GM23248 (cell line): ENCODE results near the gene SIX6. TPM values are rescaled to one million over a fixed set of nuclear protein-coding genes. Genes with fewer than 3 reads are reported as not detected.

Source experiments
- DNase-seq: peaks from one replicate; pipeline ENCODE4 v3.0.0-alpha.2; 2015
- H2AFZ ChIP-seq: fragments of 200-600 bp; sonication (generic); 2 replicates; pipeline ENCODE4 v1.6.1; 2016; ENCODE audit warnings: antibody characterized with exemption
- H3F3A ChIP-seq: fragments of 200-600 bp; sonication (generic); 2 replicates; pipeline ENCODE4 v1.6.1; 2016; ENCODE audit warnings: mild to moderate bottlenecking, antibody characterized with exemption, mixed run types; ENCODE audit not compliant: insufficient read depth
- H3K27ac ChIP-seq: fragments of 200-600 bp; sonication (generic); 2 replicates; pipeline ENCODE4 v1.5.1; 2016; ENCODE audit warnings: mild to moderate bottlenecking
- H3K27me3 ChIP-seq: fragments of 200-600 bp; sonication (generic); replicated peaks from 2 replicates; pipeline ENCODE4 v1.6.1; 2016; ENCODE audit warnings: mild to moderate bottlenecking; ENCODE audit not compliant: insufficient read depth
- H3K36me3 ChIP-seq: fragments of 200-600 bp; sonication (generic); 2 replicates; pipeline ENCODE4 v1.6.1; 2016; ENCODE audit warnings: low read depth, mild to moderate bottlenecking
- H3K4me1 ChIP-seq: fragments of 200-600 bp; sonication (generic); 2 replicates; pipeline ENCODE4 v1.6.1; 2016; ENCODE audit warnings: mild to moderate bottlenecking; ENCODE audit not compliant: insufficient read depth
- H3K4me2 ChIP-seq: fragments of 200-600 bp; sonication (generic); one replicate; pipeline ENCODE4 v1.6.1; 2016; ENCODE audit warnings: mild to moderate bottlenecking; ENCODE audit not compliant: unreplicated experiment
- H3K4me3 ChIP-seq: fragments of 200-600 bp; sonication (generic); 2 replicates; pipeline ENCODE4 v1.5.1; 2016; ENCODE audit warnings: mild to moderate bottlenecking
- H3K79me2 ChIP-seq: fragments of 200-600 bp; sonication (generic); 2 replicates; pipeline ENCODE4 v1.6.1; 2016; ENCODE audit warnings: mild to moderate bottlenecking; ENCODE audit not compliant: insufficient read depth
- H3K9ac ChIP-seq: fragments of 200-600 bp; sonication (generic); 2 replicates; pipeline ENCODE4 v1.6.1; 2016; ENCODE audit warnings: mild to moderate bottlenecking
- H3K9me2 ChIP-seq: fragments of 200-600 bp; sonication (generic); 2 replicates; pipeline ENCODE4 v1.6.1; 2016; ENCODE audit warnings: mixed run types, mild to moderate bottlenecking, moderate library complexity; ENCODE audit not compliant: insufficient read depth
- H3K9me3 ChIP-seq: fragments of 200-600 bp; sonication (generic); one replicate; pipeline ENCODE4 v1.6.1; 2017; ENCODE audit warnings: low read depth
- H4K20me1 ChIP-seq: fragments of 200-600 bp; sonication (generic); 2 replicates; pipeline ENCODE4 v1.6.0; 2016; ENCODE audit not compliant: insufficient read depth
- EZH2 ChIP-seq: fragments of 200-600 bp; sonication (generic); IDR thresholded peaks from 2 replicates; pipeline ENCODE4 v1.6.1; 2018; ENCODE audit warnings: antibody characterized with exemption, mild to moderate bottlenecking; ENCODE audit not compliant: insufficient read depth, poor library complexity, severe bottlenecking
- EZH2phosphoT487 ChIP-seq: fragments of 200-600 bp; sonication (generic); IDR thresholded peaks from 2 replicates; pipeline ENCODE4 v1.6.1; 2018; ENCODE audit warnings: antibody characterized with exemption, moderate library complexity, mild to moderate bottlenecking, low read depth; ENCODE audit not compliant: insufficient read depth
- WGBS, 2 experiments: methylation state at CpG; one replicate each; pipeline ENCODE4 v1.1.6; 2015 to 2017; ENCODE audit warnings: low lambda C conversion rate in 2 of 2, low coverage in 1 of 2; ENCODE audit errors: missing lambda C conversion rate in 2 of 2; 5-methylcytosine and 5-hydroxymethylcytosine counted together
- in situ Hi-C: fragments of 300-500 bp; cut with MboI; formaldehyde crosslinking; loops from 2 replicates; pipeline ENCODE4 v1.15.0; 2020
- polyA plus RNA-seq: library from polyadenylated mRNA; unstranded; fragments of >200 nt; fragmentation: Nextera tagmentation; extraction: Ambion mirVana; gene quantifications from 2 replicates; pipeline ENCODE4 v1.2.1, GENCODE V29; 2016
- total RNA-seq: library from RNA; depleted of rRNA; stranded (reverse); fragments of >200 nt; shearing (Covaris generic); gene quantifications from 2 replicates; pipeline ENCODE4 v1.2.3, GENCODE V29; 2014

SIX6 gene
- total and polyA plus RNA-seq, 2 experiments from 2014 or later, result not detected

GRCh38 chr14:60495946-60496345 lies 13.0 kb upstream of the SIX6 start:
- Histone ChIP-seq H3K27me3 (0 out of 2 replicates have a peak, but pooled peaks cover 4% of the 10 kb centered on the region), H3K9ac (no peak overlapping the region), H3K27ac (no peak overlapping the region), H3K9me2 (no peaks in the 10 kb centered on the region), H3K9me3 (no peaks in the 10 kb centered on the region), H3K4me2 (no peak overlapping the region), H2AFZ (no peak overlapping the region), H3K79me2 (no peaks in the 10 kb centered on the region), H3F3A (no peaks in the 10 kb centered on the region), H3K4me1 (no peaks in the 10 kb centered on the region), H3K4me3 (no peak overlapping the region), H4K20me1 (no peaks in the 10 kb centered on the region), H3K36me3 (no peaks in the 10 kb centered on the region)
- no peak for DNase-seq
- TF ChIP-seq EZH2 (no peak), EZH2phosphoT487 (no peak)
- in situ Hi-C loops, result no loop called here
- WGBS, 2 experiments, result 4 to 6% methylated on average over 1 of the region's 1 CpG

GRCh38 chr14:60502541-60502940 lies 6.4 kb upstream of the SIX6 start:
- H3K27me3 ChIP-seq, result peaks cover 60% of the 10 kb centered on the region
- H3K9ac ChIP-seq, result no peak overlapping the region
- no peaks in the 10 kb centered on the region for H4K20me1 ChIP-seq

DNA sequence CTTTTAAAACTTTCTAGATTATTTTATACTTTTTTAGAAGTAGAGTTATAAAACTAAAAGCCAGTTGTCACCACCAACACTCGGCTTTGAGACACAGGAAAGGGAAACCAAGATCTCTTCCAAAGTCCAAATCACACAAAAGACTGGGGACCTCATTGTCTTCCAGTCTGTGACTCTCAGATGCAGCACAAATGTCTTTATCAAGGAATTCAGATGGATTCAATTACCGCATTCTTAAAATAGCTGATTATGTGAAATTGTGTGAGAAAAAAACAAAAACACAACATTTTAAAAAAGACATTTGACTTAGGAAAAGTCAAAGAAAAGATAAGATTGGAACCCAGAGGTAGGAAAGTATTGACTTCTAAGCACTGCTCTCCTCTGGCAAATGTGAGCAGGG lies 3.5 kb upstream of the SIX6 start:
- DNase-seq, result no peak
- no peak overlapping the region for H2AFZ ChIP-seq
- H3K4me1 ChIP-seq, result no peaks in the 10 kb centered on the region
- in situ Hi-C loops, result no loop called here
- no peaks in the 10 kb centered on the region for H3K9me3 ChIP-seq
- no peaks in the 10 kb centered on the region for H3K9me2 ChIP-seq
- H3K27ac ChIP-seq, result no peak overlapping the region
- no peaks in the 10 kb centered on the region for H4K20me1 ChIP-seq
- WGBS, 2 experiments, result 2 to 3% methylated on average over 2 of the region's 2 CpGs
- H3K79me2 ChIP-seq, result no peaks in the 10 kb centered on the region
- no peaks in the 10 kb centered on the region for H3K36me3 ChIP-seq
- no peak overlapping the region for H3K4me2 ChIP-seq
- peaks cover 88% of the 10 kb centered on the region for H3K27me3 ChIP-seq
- no peaks in the 10 kb centered on the region for H3F3A ChIP-seq
- H3K9ac ChIP-seq, result no peak overlapping the region
- no peak for TF ChIP-seq EZH2
- 0 out of 2 replicates have a peak, but pooled peaks have one; percentile 35 for TF ChIP-seq EZH2phosphoT487
- no peak overlapping the region for H3K4me3 ChIP-seq

More at GRCh38 chr14:60502541-60502940, 6.4 kb upstream of the SIX6 start:
- TF ChIP-seq EZH2phosphoT487, result no peak
- no peak for TF ChIP-seq EZH2
- no peak overlapping the region for H3K4me2 ChIP-seq
- no peaks in the 10 kb centered on the region for H3F3A ChIP-seq
- H3K4me3 ChIP-seq, result no peak overlapping the region
- no peaks in the 10 kb centered on the region for H3K9me2 ChIP-seq
- no peaks in the 10 kb centered on the region for H3K9me3 ChIP-seq
- in situ Hi-C loops, result no loop called here
- H3K4me1 ChIP-seq, result no peaks in the 10 kb centered on the region
- DNase-seq, result no peak
- H2AFZ ChIP-seq, result no peak overlapping the region
- H3K36me3 ChIP-seq, result no peaks in the 10 kb centered on the region
- no peak overlapping the region for H3K27ac ChIP-seq
- no peaks in the 10 kb centered on the region for H3K79me2 ChIP-seq

GRCh38 chr14:60506010-60506409 lies 2.9 kb upstream of the SIX6 start:
- H3K27me3 ChIP-seq, result peaks cover 94% of the 10 kb centered on the region
- DNase-seq, result no peak
- H2AFZ ChIP-seq, result no peak overlapping the region
- in situ Hi-C loops, result no loop called here
- H3K4me1 ChIP-seq, result no peaks in the 10 kb centered on the region
- no peak overlapping the region for H3K4me2 ChIP-seq
- TF ChIP-seq EZH2 (no peak), EZH2phosphoT487 (no peak)
- H3K9me3 ChIP-seq, result no peaks in the 10 kb centered on the region
- no peaks in the 10 kb centered on the region for H3K9me2 ChIP-seq
- 2% methylated on average over 7 of the region's 7 CpGs for WGBS, 2 experiments
- no peaks in the 10 kb centered on the region for H3F3A ChIP-seq
- H3K27ac ChIP-seq, result no peak overlapping the region
- no peaks in the 10 kb centered on the region for H3K36me3 ChIP-seq
- no peak overlapping the region for H3K4me3 ChIP-seq
- H4K20me1 ChIP-seq, result no peaks in the 10 kb centered on the region
- no peak overlapping the region for H3K9ac ChIP-seq
- H3K79me2 ChIP-seq, result no peaks in the 10 kb centered on the region

GRCh38 chr14:60506462-60506984 lies 2.4 kb upstream of the SIX6 start:
- Histone ChIP-seq H4K20me1 (no peaks in the 10 kb centered on the region), H3K9ac (no peak overlapping the region), H2AFZ (no peak overlapping the region), H3F3A (no peaks in the 10 kb centered on the region), H3K4me2 (no peak overlapping the region), H3K9me3 (no peaks in the 10 kb centered on the region), H3K4me3 (no peak overlapping the region), H3K36me3 (no peaks in the 10 kb centered on the region), H3K4me1 (no peaks in the 10 kb centered on the region), H3K27ac (no peak overlapping the region), H3K79me2 (no peaks in the 10 kb centered on the region), H3K27me3 (peaks cover 96% of the 10 kb centered on the region), H3K9me2 (no peaks in the 10 kb centered on the region)
- TF ChIP-seq EZH2 (peak; percentile 54), EZH2phosphoT487 (no peak)
- in situ Hi-C loops, result no loop called here
- 14% methylated on average over 17 of the region's 17 CpGs for WGBS, 2 experiments
- DNase-seq, result no peak
